ENCODE measurements around the gene MCFD2. TPM values are rescaled to one million over a fixed set of nuclear protein-coding genes. Genes with fewer than 3 reads are reported as not detected.

Gene MCFD2
- polyA plus RNA-seq, 1 donor (not counting 4 experiments of a cell fraction or from before 2014, with no cell fraction given), result 132 TPM

DNA sequence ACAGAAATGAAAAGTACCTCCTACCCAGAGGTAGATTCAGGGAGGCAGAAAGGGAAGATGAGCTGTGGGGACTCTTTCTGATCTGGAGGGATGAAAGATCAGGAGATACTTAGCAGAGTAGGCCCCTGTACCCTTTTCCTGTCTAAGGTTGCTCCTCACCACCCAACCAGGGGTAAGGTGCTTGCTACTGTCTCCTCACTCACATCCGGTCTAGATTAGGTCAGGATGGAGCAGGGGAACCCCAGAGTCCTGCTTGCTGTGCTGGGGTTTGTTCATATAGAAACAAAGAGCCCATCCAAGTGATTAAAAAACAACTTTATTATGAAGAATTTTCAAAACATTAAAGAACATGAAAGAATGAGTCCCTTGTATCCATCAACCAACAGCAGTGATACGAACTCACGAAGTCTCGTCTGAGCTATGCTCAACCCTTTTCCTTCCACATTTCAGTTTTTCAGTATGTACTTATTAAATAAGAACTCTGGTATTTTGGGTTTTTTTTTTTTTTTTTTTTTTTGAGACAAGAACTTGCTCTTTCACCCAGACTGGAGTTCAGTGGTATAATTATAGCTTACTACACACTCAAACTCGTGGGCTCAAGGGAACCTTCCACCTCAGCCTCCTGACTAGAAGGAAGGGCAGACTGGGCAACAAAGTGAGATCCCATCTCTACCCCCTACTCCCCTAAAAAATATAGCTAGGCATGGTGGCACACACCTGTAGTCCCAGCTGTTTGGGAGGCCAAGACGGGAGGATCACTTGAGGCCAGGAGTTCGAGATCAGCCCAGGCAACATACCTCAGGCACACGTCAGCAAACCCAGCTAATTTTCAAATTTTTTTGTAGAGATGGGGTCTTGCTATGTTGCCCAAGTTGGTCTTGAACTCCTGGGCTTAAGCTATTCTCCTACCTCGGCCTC, 28.5 kb upstream of the MCFD2 start:
- Histone ChIP-seq H3K4me1 (ENCODE audit: control insufficient read depth, extremely low read depth, insufficient read depth, low read length) (peaks cover 19% of the 10 kb centered on the region), H3K4me2 (ENCODE audit: control insufficient read depth, extremely low read depth, insufficient read depth, low read depth, low read length) (no peak overlapping the region), H3K27ac (ENCODE audit: control insufficient read depth, insufficient read depth, low read length) (no peak overlapping the region), H3K27me3 (ENCODE audit: control insufficient read depth, extremely low read depth, insufficient read depth, low read length) (no peaks in the 10 kb centered on the region), H3K4me3 (ENCODE audit: control insufficient read depth in 2 of 3, extremely low read depth in 1 of 3, insufficient read depth in 2 of 3, low read depth in 1 of 3, low read length in 3 of 3) (no peak overlapping the region), H3K36me3 (ENCODE audit: control insufficient read depth in 2 of 2, extremely low read depth in 1 of 2, insufficient read depth in 2 of 2, low read length in 2 of 2) (peaks cover 0 to 4% of the 10 kb centered on the region in 2 experiments), H3K9me3 (ENCODE audit: control insufficient read depth, low read depth, low read length) (no peaks in the 10 kb centered on the region), H3K9me1 (ENCODE audit: control insufficient read depth, extremely low read depth, insufficient read depth, low read length) (no peaks in the 10 kb centered on the region), H2AFZ (ENCODE audit: control insufficient read depth, low read length) (no peak overlapping the region), H4K20me1 (ENCODE audit: control insufficient read depth, extremely low read depth, insufficient read depth, low read length) (no peaks in the 10 kb centered on the region), H3K9ac (ENCODE audit: control insufficient read depth, extremely low read depth, insufficient read depth, low read length) (no peak overlapping the region), H3K79me2 (ENCODE audit: control insufficient read depth, insufficient read depth, low read length) (peaks cover 51% of the 10 kb centered on the region)
- dilution Hi-C loops (cut with MboI; ENCODE audit: extremely low pct_ligation_motif_present, low sequenced_read_pairs), result no loop called here
- FAIRE-seq (no peak), DNase-seq (ENCODE audit: low read depth, low spot score) (no peak)
- TF ChIP-seq EZH2 (IDR thresholded peaks at IDR 0.05; ENCODE audit: low read length), result no peak
- TF ChIP-seq, protein P1, sequence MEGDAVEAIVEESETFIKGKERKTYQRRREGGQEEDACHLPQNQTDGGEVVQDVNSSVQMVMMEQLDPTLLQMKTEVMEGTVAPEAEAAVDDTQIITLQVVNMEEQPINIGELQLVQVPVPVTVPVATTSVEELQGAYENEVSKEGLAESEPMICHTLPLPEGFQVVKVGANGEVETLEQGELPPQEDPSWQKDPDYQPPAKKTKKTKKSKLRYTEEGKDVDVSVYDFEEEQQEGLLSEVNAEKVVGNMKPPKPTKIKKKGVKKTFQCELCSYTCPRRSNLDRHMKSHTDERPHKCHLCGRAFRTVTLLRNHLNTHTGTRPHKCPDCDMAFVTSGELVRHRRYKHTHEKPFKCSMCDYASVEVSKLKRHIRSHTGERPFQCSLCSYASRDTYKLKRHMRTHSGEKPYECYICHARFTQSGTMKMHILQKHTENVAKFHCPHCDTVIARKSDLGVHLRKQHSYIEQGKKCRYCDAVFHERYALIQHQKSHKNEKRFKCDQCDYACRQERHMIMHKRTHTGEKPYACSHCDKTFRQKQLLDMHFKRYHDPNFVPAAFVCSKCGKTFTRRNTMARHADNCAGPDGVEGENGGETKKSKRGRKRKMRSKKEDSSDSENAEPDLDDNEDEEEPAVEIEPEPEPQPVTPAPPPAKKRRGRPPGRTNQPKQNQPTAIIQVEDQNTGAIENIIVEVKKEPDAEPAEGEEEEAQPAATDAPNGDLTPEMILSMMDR (optimal IDR thresholded peaks at IDR 0.05 in 1 of 3, IDR thresholded peaks at IDR 0.05 in 1 of 3, conservative IDR thresholded peaks at IDR 0.05 in 1 of 3; ENCODE audit: extremely low read depth in 1 of 3, insufficient read depth in 2 of 3, low read length in 3 of 3), result no peak

DNA sequence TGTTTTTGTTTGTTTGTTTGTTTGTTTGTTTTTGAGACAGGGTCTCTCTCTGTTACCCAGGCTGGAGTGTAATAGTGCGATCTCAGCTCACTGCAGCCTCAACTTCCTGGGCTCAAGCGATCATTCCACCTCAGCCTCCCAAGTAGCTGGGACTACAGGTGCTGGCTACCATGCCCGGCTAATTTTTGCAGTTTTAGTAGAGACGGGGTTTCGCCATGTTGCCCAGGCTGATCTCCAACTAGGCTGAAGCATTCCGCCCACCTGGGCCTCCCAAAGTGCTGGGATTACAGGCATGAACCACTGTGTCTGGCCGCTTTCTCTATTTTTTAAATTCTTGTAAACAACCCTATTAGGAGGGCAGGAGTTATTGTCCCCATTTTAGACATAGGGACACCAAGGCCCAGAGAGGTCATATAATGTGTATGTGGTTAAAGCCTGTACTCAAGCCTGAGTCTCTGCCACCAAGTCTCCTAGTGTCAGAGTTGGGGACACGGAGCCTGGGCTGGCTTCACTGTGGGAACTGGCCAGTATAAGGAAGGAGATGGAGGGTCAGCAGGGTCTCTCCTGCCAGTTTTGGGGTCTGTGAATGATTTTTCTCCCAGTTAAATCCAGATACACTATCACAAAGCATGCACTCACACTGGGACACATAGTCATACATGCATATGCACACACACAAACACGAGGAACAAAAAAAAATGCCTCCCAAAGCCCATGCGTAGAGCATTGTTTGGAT, 27.5 kb upstream of the MCFD2 start:
- H3K9ac ChIP-seq (ENCODE audit: control insufficient read depth, extremely low read depth, insufficient read depth, low read length), result no peak overlapping the region
- peak overlapping the region; percentile 97 for H3K4me2 ChIP-seq (ENCODE audit: control insufficient read depth, extremely low read depth, insufficient read depth, low read depth, low read length)
- no peaks in the 10 kb centered on the region for H3K27me3 ChIP-seq (ENCODE audit: control insufficient read depth, extremely low read depth, insufficient read depth, low read length)
- peaks cover 0 to 4% of the 10 kb centered on the region in 2 experiments for H3K36me3 ChIP-seq (ENCODE audit: control insufficient read depth in 2 of 2, extremely low read depth in 1 of 2, insufficient read depth in 2 of 2, low read length in 2 of 2)
- no peak for TF ChIP-seq EZH2 (IDR thresholded peaks at IDR 0.05; ENCODE audit: low read length)
- TF ChIP-seq, protein P1 (optimal IDR thresholded peaks at IDR 0.05 in 1 of 3, IDR thresholded peaks at IDR 0.05 in 1 of 3, conservative IDR thresholded peaks at IDR 0.05 in 1 of 3; ENCODE audit: extremely low read depth in 1 of 3, insufficient read depth in 2 of 3, low read length in 3 of 3), result no peak
- peaks cover 19% of the 10 kb centered on the region for H3K4me1 ChIP-seq (ENCODE audit: control insufficient read depth, extremely low read depth, insufficient read depth, low read length)
- H3K27ac ChIP-seq (ENCODE audit: control insufficient read depth, insufficient read depth, low read length), result no peak overlapping the region
- H4K20me1 ChIP-seq (ENCODE audit: control insufficient read depth, extremely low read depth, insufficient read depth, low read length), result no peaks in the 10 kb centered on the region
- no peak for DNase-seq (ENCODE audit: low read depth, low spot score)
- no peaks in the 10 kb centered on the region for H3K9me1 ChIP-seq (ENCODE audit: control insufficient read depth, extremely low read depth, insufficient read depth, low read length)
- dilution Hi-C loops (cut with MboI; ENCODE audit: extremely low pct_ligation_motif_present, low sequenced_read_pairs), result no loop called here
- no peaks in the 10 kb centered on the region for H3K9me3 ChIP-seq (ENCODE audit: control insufficient read depth, low read depth, low read length)
- peaks cover 44% of the 10 kb centered on the region for H3K79me2 ChIP-seq (ENCODE audit: control insufficient read depth, insufficient read depth, low read length)
- no peak overlapping the region for H2AFZ ChIP-seq (ENCODE audit: control insufficient read depth, low read length)
- peak overlapping the region in 1 of 3 experiments; percentile 83 for H3K4me3 ChIP-seq (ENCODE audit: control insufficient read depth in 2 of 3, extremely low read depth in 1 of 3, insufficient read depth in 2 of 3, low read depth in 1 of 3, low read length in 3 of 3)
- no peak for FAIRE-seq
